ENCODE results near the gene SLC6A13. TPM values are rescaled to one million over a fixed set of nuclear protein-coding genes. Genes with fewer than 3 reads are reported as not detected.
"Not testable (repeated sequence)": the region's sequence is repeated elsewhere in the genome, so short reads cannot be mapped to it uniquely, and the experiment has no call there.

SLC6A13 gene
- total and polyA plus RNA-seq, 2 donors (not counting 3 experiments of a cell fraction or from before 2014, with no cell fraction given), result 0.14 TPM; not detected in 1

GRCh38 chr12:299511-299910 is 36.9 kb upstream of the SLC6A13 start:
- H3K9ac ChIP-seq (replicated peaks; ENCODE audit: extremely low read depth, insufficient read depth, low read length); H3K4me1 ChIP-seq (ENCODE audit: control insufficient read depth, extremely low read depth, insufficient read depth, low read length); intact Hi-C loops (cut with micrococcal nuclease); H3K4me3 ChIP-seq (replicated peaks in 1 of 3; ENCODE audit: insufficient read depth in 1 of 3, low read depth in 1 of 3, low read length in 3 of 3); H3K27me3 ChIP-seq (ENCODE audit: control insufficient read depth in 2 of 2, insufficient read depth in 2 of 2, low read length in 2 of 2); BruUV-seq (replicated peaks); H3K9me1 ChIP-seq (replicated peaks; ENCODE audit: control insufficient read depth, extremely low read depth, insufficient read depth, low read length); H4K20me1 ChIP-seq (replicated peaks; ENCODE audit: control insufficient read depth, extremely low read depth, insufficient read depth, low read length); H3K4me2 ChIP-seq (ENCODE audit: insufficient read depth, low read length); H2AFZ ChIP-seq (ENCODE audit: low read depth, low read length); H3K27ac ChIP-seq (ENCODE audit: insufficient read depth, low read depth, low read length); FAIRE-seq; dilution Hi-C loops (cut with MboI; ENCODE audit: extremely low pct_ligation_motif_present, low sequenced_read_pairs); H3K9me3 ChIP-seq (replicated peaks; ENCODE audit: control insufficient read depth, insufficient read depth, low read length); DNase-seq (ENCODE audit: low read depth, low spot score); POLR2A ChIA-PET: not testable (repeated sequence)
- Histone ChIP-seq H3K36me3 (ENCODE audit: control insufficient read depth in 2 of 2, extremely low read depth in 1 of 2, insufficient read depth in 2 of 2, low read length in 2 of 2) (peaks cover 9 to 14% of the 10 kb centered on the region in 2 experiments), H3K79me2 (ENCODE audit: control insufficient read depth, insufficient read depth, low read length) (peaks cover 18% of the 10 kb centered on the region)
- CTCF ChIA-PET, result interaction anchor here (1.0 kb wide), 1 partner anchor 38 kb away, joined by 3 read pairs; no protein-coding TSS in a partner anchor

- H3K9ac ChIP-seq (replicated peaks; ENCODE audit: extremely low read depth, insufficient read depth, low read length); POLR2A ChIA-PET; H3K9me1 ChIP-seq (replicated peaks; ENCODE audit: control insufficient read depth, extremely low read depth, insufficient read depth, low read length); intact Hi-C loops (cut with micrococcal nuclease); dilution Hi-C loops (cut with MboI; ENCODE audit: extremely low pct_ligation_motif_present, low sequenced_read_pairs); H3K4me3 ChIP-seq (replicated peaks in 1 of 3; ENCODE audit: insufficient read depth in 1 of 3, low read depth in 1 of 3, low read length in 3 of 3); H2AFZ ChIP-seq (ENCODE audit: low read depth, low read length); H3K4me1 ChIP-seq (ENCODE audit: control insufficient read depth, extremely low read depth, insufficient read depth, low read length); H3K4me2 ChIP-seq (ENCODE audit: insufficient read depth, low read length); H4K20me1 ChIP-seq (replicated peaks; ENCODE audit: control insufficient read depth, extremely low read depth, insufficient read depth, low read length); BruUV-seq (replicated peaks); H3K9me3 ChIP-seq (replicated peaks; ENCODE audit: control insufficient read depth, insufficient read depth, low read length); FAIRE-seq; CTCF ChIA-PET; H3K27ac ChIP-seq (ENCODE audit: insufficient read depth, low read depth, low read length); DNase-seq (ENCODE audit: low read depth, low spot score); H3K27me3 ChIP-seq (ENCODE audit: control insufficient read depth in 2 of 2, insufficient read depth in 2 of 2, low read length in 2 of 2): not testable (repeated sequence)
- Histone ChIP-seq H3K79me2 (ENCODE audit: control insufficient read depth, insufficient read depth, low read length) (peaks cover 11% of the 10 kb centered on the region), H3K36me3 (ENCODE audit: control insufficient read depth in 2 of 2, extremely low read depth in 1 of 2, insufficient read depth in 2 of 2, low read length in 2 of 2) (peaks cover 11 to 15% of the 10 kb centered on the region in 2 experiments)
These were observed 35.4 kb upstream of the SLC6A13 start for GRCh38 chr12:298059-298458.

- Histone ChIP-seq H3K27ac (ENCODE audit: insufficient read depth, low read depth, low read length) (no peak overlapping the region), H3K4me1 (ENCODE audit: control insufficient read depth, extremely low read depth, insufficient read depth, low read length) (no peaks in the 10 kb centered on the region), H2AFZ (ENCODE audit: low read depth, low read length) (no peak overlapping the region), H3K9ac (replicated peaks; ENCODE audit: extremely low read depth, insufficient read depth, low read length) (no peak overlapping the region), H4K20me1 (replicated peaks; ENCODE audit: control insufficient read depth, extremely low read depth, insufficient read depth, low read length) (no peaks in the 10 kb centered on the region), H3K36me3 (ENCODE audit: control insufficient read depth in 2 of 2, extremely low read depth in 1 of 2, insufficient read depth in 2 of 2, low read length in 2 of 2) (peaks cover 22 to 23% of the 10 kb centered on the region in 2 experiments), H3K4me2 (ENCODE audit: insufficient read depth, low read length) (no peak overlapping the region), H3K9me3 (replicated peaks; ENCODE audit: control insufficient read depth, insufficient read depth, low read length) (no peaks in the 10 kb centered on the region), H3K4me3 (replicated peaks in 1 of 3; ENCODE audit: insufficient read depth in 1 of 3, low read depth in 1 of 3, low read length in 3 of 3) (no peak overlapping the region), H3K27me3 (ENCODE audit: control insufficient read depth in 2 of 2, insufficient read depth in 2 of 2, low read length in 2 of 2) (no peaks in the 10 kb centered on the region), H3K9me1 (replicated peaks; ENCODE audit: control insufficient read depth, extremely low read depth, insufficient read depth, low read length) (no peaks in the 10 kb centered on the region), H3K79me2 (ENCODE audit: control insufficient read depth, insufficient read depth, low read length) (no peaks in the 10 kb centered on the region)
- FAIRE-seq (no peak), DNase-seq (ENCODE audit: low read depth, low spot score) (no peak)
- intact Hi-C loops (cut with micrococcal nuclease), result no loop called here
- dilution Hi-C loops (cut with MboI; ENCODE audit: extremely low pct_ligation_motif_present, low sequenced_read_pairs), result no loop called here
- BruUV-seq (replicated peaks), result no TSS peak
- POLR2A ChIA-PET, result no interaction called here
- CTCF ChIA-PET, result no interaction called here
- TF ChIP-seq FOS (IDR thresholded peaks at IDR 0.05; ENCODE audit: borderline replicate concordance, insufficient read depth, low read length), result no peak
- TF ChIP-seq POLR2A (IDR thresholded peaks at IDR 0.05; ENCODE audit: low read depth, low read length), result no peak
- no peak for TF ChIP-seq MAX (IDR thresholded peaks at IDR 0.05; ENCODE audit: insufficient read depth, insufficient read length)
- no peak for TF ChIP-seq CTCF (IDR thresholded peaks at IDR 0.05; ENCODE audit: extremely low read depth in 1 of 2, insufficient read depth in 1 of 2, low read depth in 1 of 2, low read length in 2 of 2)
- no peak for TF ChIP-seq MYC (IDR thresholded peaks at IDR 0.05; ENCODE audit: low read depth, low read length)
- TF ChIP-seq POLR2AphosphoS5 (IDR thresholded peaks at IDR 0.05; ENCODE audit: insufficient read depth, low read depth, low read length), result no peak
- TF ChIP-seq JUN (IDR thresholded peaks at IDR 0.05; ENCODE audit: borderline replicate concordance, insufficient read depth, insufficient read length, low read depth), result no peak
- no peak for TF ChIP-seq GATA2 (IDR thresholded peaks at IDR 0.05; ENCODE audit: insufficient read depth, insufficient read length, low read depth, low read length)
- no peak for TF ChIP-seq EZH2 (IDR thresholded peaks at IDR 0.05; ENCODE audit: borderline replicate concordance, low read depth, low read length, severe bottlenecking)
These were observed 32.5 kb upstream of the SLC6A13 start for GRCh38 chr12:295132-295531.

Measured in endothelial cell of umbilical vein (primary cell).